Hepatocyte (in vitro differentiated cells): Measurements from ENCODE around the gene NANP.

Experiments
- CTCF ChIP-seq: fragments of 200-600 bp; sonication (generic); IDR thresholded peaks from 2 replicates; pipeline ENCODE4 v1.5.1; 2016; ENCODE audit warnings: antibody characterized with exemption, mild to moderate bottlenecking; ENCODE audit not compliant: poor library complexity
- EZH2 ChIP-seq: fragments of 200-600 bp; sonication (generic); IDR thresholded peaks from 2 replicates; pipeline ENCODE4 v1.6.1; 2016; ENCODE audit warnings: antibody characterized with exemption, mild to moderate bottlenecking, borderline replicate concordance
- EZH2phosphoT487 ChIP-seq: fragments of 200-600 bp; sonication (generic); IDR thresholded peaks from one replicate; pipeline ENCODE4 v1.6.1; 2018; ENCODE audit warnings: antibody characterized with exemption, mild to moderate bottlenecking, low read depth, moderate library complexity; ENCODE audit not compliant: unreplicated experiment, severe bottlenecking

GRCh38 chr20:25622450-25623224 is 1.2 kb downstream of the NANP start:
- TF ChIP-seq CTCF (no peak), EZH2 (no peak), EZH2phosphoT487 (no peak)
